Renal cortex interstitium (tissue), 15 donors: ENCODE measurements around the gene SLC7A4. TPM values are rescaled to one million over a fixed set of nuclear protein-coding genes. Genes with fewer than 3 reads are reported as not detected.
"Not testable (repeated sequence)": the region's sequence is repeated elsewhere in the genome, so short reads cannot be mapped to it uniquely, and the experiment has no call there.

Source experiments
- DNase-seq, 11 donors: peaks; one replicate each; pipeline ENCODE4 v3.0.0-alpha.2; 2013; ENCODE audit warnings: low read depth in 9 of 11, low spot score in 4 of 11; ENCODE audit errors: extremely low read depth in 1 of 11
- long read RNA-seq, 16 experiments: transcript quantifications; one replicate each; lab custom pipeline, GENCODE V29; 2026
- polyA plus RNA-seq, 3 donors: library from polyadenylated mRNA; unstranded; fragments of 120-200 nt; gene quantifications; one replicate each; pipeline ENCODE4 v1.2.1, GENCODE V29; 2013; ENCODE audit not compliant: insufficient read length in 3 of 3

The SLC7A4 gene, protein sequence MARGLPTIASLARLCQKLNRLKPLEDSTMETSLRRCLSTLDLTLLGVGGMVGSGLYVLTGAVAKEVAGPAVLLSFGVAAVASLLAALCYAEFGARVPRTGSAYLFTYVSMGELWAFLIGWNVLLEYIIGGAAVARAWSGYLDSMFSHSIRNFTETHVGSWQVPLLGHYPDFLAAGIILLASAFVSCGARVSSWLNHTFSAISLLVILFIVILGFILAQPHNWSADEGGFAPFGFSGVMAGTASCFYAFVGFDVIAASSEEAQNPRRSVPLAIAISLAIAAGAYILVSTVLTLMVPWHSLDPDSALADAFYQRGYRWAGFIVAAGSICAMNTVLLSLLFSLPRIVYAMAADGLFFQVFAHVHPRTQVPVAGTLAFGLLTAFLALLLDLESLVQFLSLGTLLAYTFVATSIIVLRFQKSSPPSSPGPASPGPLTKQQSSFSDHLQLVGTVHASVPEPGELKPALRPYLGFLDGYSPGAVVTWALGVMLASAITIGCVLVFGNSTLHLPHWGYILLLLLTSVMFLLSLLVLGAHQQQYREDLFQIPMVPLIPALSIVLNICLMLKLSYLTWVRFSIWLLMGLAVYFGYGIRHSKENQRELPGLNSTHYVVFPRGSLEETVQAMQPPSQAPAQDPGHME
- 1 to 10 TPM in 2 of 3 donors, under 1 TPM in 1; 0.91 to 1.5 (median 1.4) TPM for polyA plus RNA-seq
- long read RNA-seq, donor 1 = 0 reads
- long read RNA-seq, donor 2 = 0 reads
- long read RNA-seq, donor 3, partial matches to known transcripts = 0 of 1 reads
- long read RNA-seq, donor 3, other reads (novel, unspliced or antisense) = 0 of 1 reads
- long read RNA-seq, donor 4, partial matches to known transcripts = 0 of 2 reads
- long read RNA-seq, donor 4, other reads (novel, unspliced or antisense) = 0 of 2 reads
- long read RNA-seq, donor 5 = 0 reads
- long read RNA-seq, donor 6 = 0 reads
- long read RNA-seq, donor 7 = 0 reads
- long read RNA-seq, donor 8 = 0 reads
- long read RNA-seq, donor 9 = 0 reads
- long read RNA-seq, donor 10 = 0 reads
- long read RNA-seq, donor 11 = 0 reads
- long read RNA-seq, donor 12 = 0 reads
- long read RNA-seq, donor 13 = 0 reads
- long read RNA-seq, donor 14 = 0 reads
- long read RNA-seq, donor 15 = 0 reads
- long read RNA-seq, donor 16 = 0 reads

DNA sequence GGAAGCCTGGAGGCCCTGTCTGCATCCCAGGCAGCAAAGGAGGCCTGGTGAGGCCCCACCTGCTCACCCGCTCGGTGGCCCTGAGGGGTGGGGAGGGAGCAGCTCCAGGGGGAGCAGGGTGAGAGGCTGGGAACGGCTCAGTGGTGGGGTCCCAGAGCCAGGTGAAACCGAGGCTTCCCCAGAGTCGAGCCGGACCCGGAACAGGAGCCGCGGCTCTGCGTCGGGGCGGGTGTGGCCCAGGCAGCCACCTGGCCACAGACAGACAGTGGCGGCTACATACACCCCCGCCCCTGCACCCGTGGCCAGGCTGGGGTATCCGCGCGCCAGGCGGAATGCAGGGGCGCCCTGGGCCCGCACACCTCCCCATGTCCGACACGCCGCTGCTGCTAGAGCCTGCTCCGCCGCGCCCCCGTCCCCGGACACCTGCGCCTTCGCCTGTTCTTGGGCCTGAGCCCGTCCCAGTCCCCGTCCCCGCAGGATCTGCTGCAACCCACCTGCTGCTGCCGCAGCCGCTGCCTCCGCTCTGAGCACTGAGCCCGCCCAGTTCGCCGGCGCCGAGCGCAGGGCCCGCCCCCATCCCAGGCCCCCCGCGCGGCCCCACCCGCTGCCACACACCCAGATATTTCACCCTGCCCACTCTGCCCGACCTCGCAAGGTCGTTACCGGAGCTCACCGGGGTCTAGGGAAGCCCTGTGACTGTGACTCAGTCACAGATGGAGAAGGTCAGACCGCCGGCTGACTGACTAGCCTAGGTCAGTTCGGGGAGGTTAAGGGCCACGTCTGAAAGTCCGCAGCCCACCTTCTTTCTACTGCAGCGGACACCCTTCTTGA lies at the start of gene SLC7A4:
SLC7A4 (minus strand) TSS at position 525 of the 831 bp plus-strand sequence. CDS start 749 bp downstream, outside the sequence.
- no peak for DNase-seq

DNA sequence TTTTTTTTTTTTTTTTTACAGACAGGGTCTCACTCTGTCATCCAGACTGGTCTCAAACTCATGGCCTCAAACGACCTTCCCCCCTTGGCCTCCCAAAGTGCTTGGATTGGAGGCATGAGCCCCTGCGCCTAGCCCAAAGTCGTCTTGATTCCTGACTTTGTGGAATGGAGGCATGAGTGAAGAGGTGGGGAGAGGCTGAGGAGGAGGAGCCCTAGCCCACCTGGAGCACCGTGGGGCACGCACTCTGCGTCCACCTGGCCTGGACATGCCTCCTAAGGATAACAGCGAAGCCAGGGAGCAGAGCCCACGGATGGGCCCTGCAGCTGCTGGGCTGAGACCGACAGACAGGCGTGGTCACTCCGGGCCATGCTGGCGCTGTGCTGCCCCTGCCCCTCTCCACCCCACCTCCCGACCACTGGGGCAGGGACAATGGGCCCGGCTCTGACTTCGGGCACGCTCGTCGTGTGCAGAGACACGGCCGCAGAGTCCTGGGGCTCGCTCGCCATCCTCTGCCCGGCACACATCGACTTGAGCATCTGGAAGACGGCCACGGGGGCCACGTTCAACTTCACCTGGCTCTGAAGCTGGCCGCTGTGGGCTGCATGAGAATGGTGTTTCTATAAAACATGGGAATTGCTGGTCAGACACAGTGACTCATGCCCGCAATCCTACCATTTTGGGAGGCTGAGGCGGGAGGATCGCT lies 48.2 kb upstream of the SLC7A4 start:
- no peak for DNase-seq

DNA sequence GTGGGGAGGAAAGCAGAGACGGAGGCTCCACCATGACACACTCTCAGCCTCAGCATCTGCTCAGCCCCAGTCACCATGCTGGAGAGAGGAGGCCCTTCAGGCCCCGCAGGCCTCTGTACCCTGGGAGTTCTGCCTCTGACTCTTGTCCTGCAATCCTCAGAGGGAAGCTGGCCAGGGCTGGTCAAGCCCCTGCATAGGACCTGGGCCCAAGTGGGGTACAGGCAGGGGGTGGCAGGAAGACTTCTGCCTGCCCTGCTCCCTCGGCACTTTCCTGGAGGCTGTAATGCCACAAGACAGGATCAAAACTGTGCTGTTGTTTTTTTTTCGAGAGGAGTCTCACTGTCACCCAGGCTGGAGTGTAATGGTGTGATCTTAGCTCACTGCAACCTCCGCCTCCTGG lies 47.1 kb upstream of the SLC7A4 start:
- DNase-seq = no peak

DNA sequence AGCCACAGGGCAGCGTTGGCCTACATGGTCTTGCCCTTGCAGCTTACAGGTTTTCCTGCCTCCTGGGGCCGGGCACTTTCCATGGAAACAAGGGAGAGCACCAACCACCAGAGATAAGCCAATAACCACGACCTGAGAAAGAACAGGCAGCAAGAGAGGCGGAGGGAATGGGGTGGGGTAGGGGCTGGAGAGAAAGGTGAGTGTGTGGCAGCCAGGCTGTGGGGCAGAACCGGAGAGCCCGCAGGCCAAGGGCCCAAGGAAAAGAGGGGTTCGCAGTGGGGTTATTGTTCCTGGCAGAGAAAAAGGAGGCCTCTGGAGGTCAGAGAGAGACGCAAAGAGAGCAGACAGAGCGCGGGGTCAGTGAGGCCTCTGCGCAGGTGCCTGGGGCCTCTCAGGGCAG lies 46.6 kb upstream of the SLC7A4 start:
- DNase-seq = no peak

DNA sequence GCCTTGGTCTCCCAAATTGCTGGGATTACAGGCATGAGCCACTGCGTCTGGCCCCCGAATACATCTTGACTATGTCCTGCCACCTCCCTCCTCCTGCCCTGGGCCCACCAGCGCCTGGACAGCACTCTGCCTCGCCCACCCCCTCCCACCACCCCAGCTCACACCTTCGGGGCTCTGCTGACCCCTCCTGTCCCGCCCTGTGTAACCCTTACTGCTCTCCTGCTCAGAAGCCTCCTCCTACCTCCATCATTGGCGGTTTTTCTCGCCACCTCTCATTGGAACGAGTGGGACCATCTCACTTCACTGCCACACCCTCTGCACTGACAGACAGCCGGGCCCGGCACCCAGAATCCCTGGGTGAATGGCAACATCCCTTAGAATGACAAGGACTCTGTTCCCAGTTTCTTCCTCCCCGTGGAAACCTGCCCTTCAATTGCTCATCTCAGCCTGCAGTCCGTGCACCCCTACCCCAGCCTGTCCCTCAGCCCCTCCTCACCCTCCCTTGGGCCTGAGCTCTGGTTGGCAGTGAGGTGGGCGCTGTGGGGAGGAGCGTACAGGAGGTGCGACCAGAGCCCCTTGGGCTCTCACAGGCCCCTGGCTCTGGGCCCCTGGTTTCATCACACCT lies 45.6 kb upstream of the SLC7A4 start:
- no peak for DNase-seq

DNA sequence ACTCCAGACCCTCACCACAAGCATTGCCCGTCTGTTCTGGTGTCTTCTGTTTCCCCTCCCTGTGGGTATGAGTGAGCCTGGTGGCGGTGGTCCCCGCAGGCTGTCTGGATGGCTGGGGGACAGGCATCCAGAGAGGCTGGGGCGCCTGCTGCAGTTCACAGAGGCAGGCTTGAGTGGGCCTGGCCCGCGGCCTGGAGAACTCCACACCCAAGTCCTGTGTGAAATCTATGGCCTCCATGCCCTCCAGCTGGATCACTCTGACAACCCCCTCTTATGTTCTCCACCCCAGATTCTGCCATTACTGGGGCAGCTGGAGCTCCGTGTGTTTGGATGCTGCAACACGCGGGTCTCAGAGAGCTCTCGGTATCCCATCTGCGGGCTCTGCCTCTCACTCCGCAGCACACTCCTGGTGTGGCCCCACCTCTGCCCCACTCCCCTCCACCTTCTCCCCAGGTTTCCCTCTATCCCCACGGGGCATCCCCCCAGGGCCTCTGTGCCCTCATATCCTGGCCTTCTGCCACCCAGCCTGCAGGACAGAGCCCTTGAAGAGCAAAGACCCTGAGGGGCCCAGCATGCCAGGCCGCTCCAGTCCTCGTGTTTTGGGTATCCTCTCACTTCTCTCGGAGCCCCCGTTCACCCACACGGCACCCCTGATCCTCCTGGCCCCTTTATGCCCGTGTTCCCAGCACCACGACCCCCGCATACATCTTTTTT lies 44.7 kb upstream of the SLC7A4 start:
- no peak for DNase-seq

DNA sequence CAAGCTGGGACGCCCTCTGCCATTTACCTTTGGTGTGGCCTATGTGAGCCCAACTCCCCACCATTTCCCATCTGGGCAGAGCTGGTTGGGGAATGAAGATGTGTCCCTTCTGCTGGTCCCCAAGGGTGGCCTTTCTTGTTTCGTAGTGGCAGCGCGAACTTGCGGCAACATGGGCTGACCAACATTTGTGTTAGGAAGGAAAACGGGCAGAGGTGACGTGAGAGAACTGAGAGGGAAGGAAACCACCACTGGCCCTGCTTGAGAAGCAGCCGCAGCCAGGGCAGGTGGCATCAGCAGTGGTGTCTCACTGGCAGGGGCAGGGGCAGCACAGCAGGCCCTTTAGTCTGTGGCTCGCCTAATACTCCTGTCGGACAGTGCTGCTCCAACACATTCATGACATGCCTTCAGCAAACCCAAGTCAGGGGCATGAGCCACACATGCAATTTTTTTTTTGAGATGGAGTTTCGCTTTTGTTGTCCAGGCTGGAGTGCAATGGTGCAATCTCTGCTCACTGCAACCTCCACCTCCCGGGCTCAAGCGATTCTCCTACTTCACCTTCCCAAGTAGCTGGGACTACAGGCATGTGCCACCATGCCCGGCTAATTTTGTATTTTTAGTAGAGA lies 43.3 kb upstream of the SLC7A4 start:
- no peak for DNase-seq

DNA sequence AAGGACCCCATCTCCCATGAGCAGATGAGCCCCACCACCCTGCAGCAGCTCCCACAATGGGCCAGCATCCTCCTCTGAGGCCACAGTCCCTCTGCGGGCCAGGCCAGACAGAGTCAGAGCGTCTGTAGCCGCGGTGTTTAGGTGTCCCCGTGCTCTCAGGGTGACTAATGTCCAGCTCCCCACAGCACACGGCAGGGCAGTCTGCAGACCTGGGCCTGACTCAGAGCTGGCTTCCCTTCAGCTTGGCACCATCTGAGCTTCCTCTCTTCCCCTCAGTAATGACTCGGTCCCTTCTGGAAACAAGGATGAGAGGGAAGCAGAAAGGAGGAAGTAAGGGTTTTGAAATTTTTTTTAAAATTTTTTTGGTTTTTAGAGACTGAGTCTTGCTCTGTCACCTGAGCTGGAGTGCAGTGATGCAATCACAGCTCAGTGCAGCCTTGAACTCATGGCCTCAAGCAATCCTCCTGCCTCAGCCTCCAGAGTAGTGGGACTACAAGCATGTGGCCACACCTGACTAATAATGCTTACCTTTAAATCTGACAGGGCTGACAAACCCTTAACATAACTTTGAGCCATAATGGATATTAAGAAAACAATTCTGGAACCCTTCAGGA lies 41.8 kb upstream of the SLC7A4 start:
- no peak for DNase-seq

DNA sequence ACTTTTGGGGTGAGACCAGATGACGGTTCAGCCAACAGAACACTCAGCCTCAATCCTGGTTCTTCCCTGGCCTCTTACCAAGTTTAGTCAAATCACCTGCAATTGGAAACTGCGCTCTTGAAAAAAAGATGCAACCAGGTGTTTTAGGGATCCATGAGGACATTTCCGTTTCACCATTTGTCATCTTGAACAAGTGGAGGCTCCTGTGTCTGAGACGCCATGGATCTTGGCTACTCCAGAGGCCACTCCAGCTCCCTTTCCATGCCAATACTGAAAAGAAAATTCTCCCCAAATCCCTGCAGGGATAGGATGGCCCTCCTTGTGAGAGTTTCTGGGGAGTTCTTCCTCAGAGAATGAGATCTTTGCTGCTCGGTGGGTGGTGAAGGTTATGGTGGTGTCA lies 41.1 kb upstream of the SLC7A4 start:
- no peak for DNase-seq

DNA sequence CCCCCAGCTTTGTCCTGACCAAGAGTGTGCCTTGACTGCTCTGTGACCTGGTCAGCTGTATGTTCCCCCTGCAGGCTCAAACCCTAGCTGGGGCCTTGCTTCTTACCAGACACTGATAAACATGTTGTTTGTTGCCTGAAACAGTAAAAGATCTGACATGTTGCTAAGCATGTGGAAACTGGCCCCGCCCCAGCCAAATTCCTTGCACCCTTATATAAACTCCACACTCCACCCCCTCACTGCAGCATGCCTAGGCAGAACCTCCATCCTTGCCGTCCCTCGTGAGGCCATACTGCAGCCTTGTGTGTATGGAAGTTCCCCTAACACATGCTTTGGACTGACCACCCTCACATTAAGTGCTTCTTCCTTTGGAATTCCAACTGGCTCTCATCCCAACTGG lies 40.7 kb upstream of the SLC7A4 start:
- DNase-seq = no peak

DNA sequence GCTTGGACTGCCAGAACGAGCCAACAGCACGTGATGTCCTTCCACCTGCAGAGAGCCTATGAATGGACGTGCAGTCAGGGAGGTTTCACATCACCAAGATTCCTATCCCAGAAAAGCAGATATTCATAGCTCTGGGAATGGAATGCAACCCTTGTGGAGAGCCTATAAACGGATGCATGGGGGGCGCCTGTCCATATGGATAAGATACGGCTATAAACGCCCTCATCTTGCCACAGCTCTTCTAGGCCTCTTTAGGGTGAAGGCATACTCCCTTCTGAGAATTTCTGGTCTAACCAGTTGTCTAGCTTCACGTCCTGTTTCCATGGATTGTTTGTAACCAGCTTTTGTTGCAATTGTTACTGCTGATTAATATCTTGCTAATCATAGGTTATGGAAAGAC lies 39.4 kb upstream of the SLC7A4 start:
- DNase-seq = not testable (repeated sequence)

DNA sequence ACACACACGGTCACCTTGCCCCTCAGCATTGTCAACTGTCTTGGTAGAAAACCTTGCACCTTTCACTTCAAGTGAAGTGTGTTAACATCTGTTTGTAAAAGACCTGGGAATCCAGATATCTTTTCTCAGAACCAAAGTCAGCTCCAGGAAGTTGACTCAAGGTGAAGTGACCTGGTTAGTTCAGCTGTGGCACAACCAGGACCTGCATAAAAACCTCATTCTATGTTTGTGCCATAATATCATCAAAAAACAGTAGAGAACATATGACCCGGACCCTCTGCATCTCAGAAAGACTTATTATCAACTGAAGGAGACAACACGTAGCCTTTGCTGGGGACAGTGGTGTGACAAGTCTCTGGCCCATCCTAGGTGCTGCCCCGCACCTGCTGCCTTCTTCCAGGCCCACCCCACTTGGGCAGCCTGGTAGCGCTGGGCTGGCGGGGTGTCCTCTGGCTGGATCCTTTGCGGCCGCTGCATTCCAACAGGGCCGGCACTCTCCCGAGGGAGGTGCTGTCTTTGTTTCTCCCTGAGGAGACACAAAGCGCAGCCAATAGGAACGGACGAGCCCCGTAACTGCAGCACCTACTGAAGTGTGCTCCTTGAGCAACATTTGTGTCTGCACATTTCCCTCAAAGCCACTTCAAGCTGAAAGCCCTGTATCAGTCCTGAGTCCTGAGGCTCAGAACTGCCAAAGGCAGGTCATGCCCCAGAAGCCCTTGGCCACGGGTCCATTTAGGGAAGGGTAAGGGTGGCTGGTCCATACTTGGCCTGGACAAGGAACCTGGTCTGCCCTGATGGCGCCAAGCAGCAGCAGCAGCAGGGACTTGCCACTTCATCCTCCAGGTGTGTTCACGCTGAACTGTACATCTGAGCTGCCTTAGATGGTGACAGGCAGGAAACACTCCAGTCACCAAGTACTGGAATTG lies 38.6 kb upstream of the SLC7A4 start:
- DNase-seq = no peak

DNA sequence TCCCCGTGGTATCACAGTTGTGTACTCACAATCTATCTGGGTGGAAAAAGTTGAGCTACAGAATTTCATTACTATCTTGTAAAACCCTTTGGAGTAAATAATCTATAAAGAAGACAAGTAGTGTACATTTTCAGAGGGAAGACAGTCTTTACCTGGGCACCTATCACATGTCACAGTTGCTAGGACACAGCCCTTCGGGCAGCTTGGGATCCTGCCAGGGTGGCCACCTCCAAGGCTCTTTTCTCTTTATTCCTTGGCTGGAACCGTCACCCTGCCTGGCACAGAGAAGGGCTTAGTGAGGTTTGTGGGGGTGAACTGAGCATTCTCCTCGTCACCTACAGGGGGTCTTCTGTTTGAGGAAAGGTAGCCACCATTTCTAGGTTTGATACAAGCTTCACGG lies 37.0 kb upstream of the SLC7A4 start:
- no peak for DNase-seq

DNA sequence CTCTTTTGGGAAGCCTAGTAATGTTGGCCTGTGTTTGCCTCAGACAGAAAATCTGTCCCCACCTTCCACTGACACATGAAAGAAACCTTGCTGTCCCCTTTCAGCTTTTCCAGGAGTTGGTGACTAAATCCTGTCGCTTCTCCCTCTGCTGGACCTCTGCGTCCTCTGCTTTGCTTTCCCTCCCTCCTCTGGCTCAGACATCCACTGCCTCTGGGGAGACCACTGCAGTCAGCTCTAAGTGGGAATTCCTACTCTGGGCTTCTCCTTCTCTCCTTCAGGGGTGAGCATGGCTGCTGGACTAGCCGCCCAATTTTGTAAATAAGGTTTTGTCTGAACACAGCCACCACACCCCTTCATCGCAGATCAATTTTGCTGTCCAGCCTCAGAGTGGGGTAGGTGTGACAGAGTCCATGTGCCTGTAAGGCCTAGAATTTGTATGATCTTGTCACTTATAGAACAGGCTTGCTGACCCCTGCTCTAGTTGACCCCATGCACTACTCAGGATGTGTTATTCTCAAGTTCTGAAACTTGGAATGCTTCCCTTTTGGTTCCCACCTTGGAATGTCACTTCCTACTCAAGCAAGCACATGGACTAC lies 36.4 kb upstream of the SLC7A4 start:
- DNase-seq = no peak
